T1000 (cell line): ENCODE results near the gene ERVK3-1.
A peak's percentile ranks its signal among the peaks of the same experiment; 100 is the strongest.
"Not testable (repeated sequence)": the region's sequence is repeated elsewhere in the genome, so short reads cannot be mapped to it uniquely, and the experiment has no call there.

Experiments used
- DNase-seq: peaks from one replicate; lab custom pipeline; 2025; ENCODE audit warnings: mixed read lengths; lab: John Stamatoyannopoulos, UW

Gene ERVK3-1, protein sequence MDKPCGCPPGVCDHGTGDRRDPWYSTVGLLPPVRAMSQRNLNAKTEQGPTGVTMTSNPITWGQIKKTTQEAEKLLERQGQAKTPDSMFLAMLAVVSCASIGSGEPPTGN

DNA sequence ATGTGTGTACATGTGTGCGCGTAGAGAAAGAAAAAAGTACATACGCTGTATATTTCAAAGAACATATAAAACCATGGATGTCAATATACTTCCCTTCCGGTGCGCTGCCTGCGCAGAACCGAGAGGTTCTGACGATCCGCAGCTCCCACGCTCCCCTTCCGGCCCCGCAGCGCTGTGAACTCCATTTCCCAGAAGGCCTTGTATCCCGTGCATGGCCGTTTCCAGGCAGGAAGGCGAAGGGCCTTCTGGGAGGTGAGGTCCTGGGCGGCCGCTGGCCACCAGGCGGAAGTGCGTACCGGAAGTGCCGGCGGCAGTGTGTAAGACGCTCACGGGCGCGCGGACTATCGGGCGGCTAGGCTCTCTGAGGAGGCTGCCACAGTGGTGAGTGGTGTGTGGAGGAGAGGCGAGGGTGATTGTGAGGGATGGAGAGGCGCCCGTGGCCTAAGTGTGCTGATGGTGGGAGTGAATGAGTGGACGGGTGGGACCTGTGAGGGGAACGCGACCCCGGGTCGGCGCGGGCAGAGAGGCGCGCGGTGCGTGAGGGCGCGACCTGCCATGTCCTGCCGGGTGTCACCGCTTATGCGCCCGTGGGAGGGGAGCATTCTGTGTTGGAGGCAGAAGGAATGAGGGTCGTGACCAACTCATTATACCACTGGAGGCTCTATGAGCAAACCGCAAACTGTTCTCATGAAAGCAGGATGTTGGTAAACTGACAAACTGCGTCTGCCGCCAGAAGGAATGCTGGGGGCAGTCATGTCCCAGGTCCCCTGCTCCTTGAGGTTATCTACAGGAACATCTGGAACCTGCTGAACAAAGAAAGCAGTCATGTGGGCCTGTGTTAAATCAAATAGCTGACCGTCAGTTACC lies at the start of gene ERVK3-1:
TSS of gene ERVK3-1 (plus strand) at position 313 of the 867 bp plus-strand sequence. CDS start 6,792 bp downstream, outside the sequence.
- DNase-seq = peak; percentile 82

DNA sequence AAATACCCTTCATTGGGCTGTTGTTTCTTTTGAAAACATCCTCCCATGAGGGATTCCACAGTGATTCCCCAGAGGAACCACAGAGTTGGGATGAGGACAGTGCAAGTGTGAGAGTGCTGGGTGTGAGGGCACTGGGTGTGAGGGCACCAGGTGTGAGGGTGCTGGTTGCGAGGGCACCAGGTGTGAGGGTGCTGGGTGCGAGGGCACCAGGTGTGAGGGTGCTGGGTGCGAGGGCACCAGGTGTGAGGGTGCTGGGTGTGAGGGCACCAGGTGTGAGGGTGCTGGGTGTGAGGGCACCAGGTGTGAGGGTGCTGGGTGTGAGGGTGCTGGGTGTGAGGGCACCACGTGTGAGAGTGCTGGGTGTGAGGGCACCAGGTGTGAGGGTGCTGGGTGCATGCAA lies 46.9 kb upstream of the ERVK3-1 start:
- not testable (repeated sequence) for DNase-seq

DNA sequence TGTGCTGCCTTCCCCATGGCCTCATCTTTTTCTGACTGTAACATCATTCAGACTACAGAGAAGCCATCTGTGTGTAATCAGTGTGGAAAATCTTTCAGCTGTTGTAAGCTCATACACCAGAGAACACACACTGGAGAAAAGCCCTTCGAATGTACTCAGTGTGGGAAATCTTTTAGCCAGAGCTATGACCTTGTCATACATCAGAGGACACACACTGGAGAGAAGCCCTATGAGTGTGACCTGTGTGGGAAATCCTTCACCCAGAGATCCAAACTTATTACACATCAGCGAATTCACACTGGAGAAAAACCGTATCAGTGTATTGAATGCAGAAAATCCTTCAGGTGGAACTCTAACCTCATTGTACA lies 43.6 kb upstream of the ERVK3-1 start:
- DNase-seq = no peak

GRCh38 chr19:58261968-58262921 lies 42.9 kb upstream of the ERVK3-1 start:
- DNase-seq = no peak

DNA sequence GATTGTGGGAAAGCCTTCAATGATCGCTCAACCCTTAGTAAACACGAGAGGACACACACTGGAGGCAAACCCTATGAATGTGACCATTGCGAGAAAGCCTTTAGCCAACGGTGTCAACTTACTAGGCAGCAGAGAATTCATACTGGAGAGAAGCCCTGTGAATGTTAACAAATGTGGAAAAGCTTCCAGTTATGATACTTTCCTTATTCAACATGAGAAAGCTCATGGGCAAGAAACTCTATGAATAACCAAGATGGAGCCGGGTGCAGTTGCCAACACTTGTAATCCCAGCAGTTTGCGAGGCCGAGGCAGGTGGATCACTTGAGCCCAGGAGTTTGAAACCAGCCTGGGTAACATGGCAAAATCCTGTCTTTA lies 42.3 kb upstream of the ERVK3-1 start:
- no peak for DNase-seq

DNA sequence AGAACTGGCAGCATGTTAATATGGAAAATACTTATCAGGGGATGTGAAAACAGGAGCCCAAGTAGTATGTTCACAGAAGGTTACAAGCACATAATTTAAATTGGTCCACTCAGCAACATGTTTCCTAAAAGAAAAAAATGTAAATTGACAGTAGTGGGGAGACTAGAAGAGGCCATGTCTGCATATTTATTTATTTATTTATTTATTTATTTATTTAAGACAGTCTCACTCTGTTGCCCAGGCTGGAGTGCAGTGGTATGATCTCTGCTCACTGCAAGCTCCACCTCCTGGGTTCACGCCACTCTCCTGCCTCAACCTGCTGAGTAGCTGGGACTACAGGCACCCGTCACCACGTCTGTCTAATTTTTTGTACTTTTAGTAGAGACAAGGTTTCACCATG lies 40.1 kb upstream of the ERVK3-1 start:
- no peak for DNase-seq

DNA sequence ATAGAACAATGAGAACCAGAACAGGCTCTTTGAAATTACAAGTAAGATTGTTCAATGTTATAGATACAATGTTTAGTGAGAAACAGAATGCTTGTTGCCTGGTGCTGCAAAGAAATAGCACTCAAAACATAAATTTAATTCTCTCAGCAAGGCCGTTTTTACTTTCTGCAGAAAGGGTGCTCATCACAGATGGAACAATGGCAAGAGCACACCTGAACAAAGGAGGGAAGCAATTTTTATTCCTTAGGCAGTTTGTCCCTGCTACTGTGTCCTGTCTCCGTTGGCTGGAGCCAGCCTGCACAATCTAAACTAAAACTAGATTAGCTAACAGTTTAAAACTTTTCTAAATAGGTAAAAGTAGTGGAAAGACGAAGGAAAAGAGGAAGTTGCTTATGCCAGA lies 36.8 kb upstream of the ERVK3-1 start:
- no peak for DNase-seq

DNA sequence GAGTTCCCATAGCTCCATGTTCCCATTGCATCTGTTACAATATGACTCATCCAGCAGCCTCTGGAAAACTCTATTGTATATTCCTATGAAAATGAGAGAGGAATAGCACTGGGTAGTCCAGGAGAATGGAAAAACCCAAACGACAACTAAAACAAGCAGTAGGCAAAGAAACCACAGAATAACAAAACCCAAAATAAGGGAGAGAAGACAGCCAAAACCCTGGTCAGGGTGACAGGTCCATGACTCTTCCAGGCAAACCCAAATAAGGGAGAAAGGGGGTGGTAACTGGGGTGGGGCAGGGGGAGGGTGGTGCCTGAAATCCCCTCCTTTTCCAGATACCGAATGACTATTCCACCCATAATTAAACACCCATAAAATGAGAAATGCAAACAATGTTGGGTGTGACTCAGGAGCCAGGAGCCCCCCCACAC lies 30.4 kb upstream of the ERVK3-1 start:
- DNase-seq = peak; percentile 30

DNA sequence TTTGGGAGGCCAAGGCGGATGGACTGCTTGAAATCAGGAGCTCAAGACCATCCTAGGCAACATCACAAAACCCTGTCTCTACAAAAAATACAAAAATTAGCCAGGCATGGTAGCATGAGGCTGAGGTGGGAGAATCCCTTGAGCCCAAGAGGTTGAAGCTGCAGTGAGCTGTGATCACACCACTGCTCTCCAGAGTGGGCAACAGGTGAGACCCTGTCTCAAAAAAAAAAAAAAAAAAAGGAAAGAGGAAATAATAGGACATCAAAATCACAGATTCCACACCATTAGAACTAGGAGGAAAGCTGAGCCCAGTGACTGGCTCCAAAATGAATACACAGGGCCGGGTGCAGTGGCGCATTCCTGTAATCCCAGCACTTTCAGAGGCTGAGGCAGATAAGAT lies 29.6 kb upstream of the ERVK3-1 start:
- DNase-seq = no peak

- no peak for DNase-seq
Measured at GRCh38 chr19:58277197-58277596, 28.0 kb upstream of the ERVK3-1 start.

GRCh38 chr19:58277748-58278540 lies 27.2 kb upstream of the ERVK3-1 start:
- DNase-seq = no peak

GRCh38 chr19:58278541-58279041 lies 26.6 kb upstream of the ERVK3-1 start, which contains the start of gene ZNF8:
ZNF8 (plus strand) TSS chr19:58278955; CDS start chr19:58279082, 127 bp downstream.
- peak; percentile 94 for DNase-seq

DNA sequence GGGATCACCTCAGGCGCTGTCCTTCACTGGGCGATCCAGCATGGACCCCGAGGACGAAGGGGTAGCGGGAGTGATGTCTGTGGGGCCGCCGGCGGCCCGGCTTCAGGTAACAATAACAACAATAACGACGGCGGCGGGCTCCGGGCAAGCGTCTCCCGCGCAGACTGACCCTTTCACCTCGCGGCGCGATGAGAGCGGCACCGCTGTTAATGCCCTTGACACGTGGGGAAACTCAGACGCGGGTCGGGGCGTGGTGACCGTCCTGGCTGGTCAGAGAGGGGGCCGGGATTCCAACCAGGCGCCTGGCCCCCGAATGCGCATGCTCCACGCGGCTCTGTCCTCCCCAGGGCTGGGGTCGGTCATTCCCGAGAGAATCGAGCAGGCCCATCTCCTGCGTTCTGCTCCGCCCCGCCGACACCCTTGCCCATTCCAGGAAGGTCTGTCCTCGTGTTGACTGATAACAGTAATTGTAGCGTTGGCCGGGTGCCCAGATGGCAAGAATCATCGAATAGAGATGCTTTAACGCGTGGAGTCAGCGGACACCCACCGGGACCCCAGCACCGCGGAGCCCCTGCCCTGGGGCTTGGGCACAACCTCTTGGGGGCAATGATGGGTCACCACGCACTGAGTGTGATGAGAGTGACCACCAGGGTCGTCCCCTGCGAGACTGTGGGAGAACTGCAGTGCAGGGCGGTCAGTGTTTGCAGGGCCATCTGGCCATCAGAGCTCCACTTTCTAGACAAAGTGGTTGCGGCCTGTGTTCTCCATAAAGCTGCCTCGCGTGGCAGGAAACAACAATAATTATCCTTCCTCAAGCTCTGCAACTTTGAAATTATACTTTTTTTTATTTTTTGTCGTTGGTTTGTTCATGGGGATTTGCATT lies 25.9 kb upstream of the ERVK3-1 start:
- DNase-seq = no peak

- no peak for DNase-seq
Measured at GRCh38 chr19:58279925-58280316, 25.3 kb upstream of the ERVK3-1 start.

DNA sequence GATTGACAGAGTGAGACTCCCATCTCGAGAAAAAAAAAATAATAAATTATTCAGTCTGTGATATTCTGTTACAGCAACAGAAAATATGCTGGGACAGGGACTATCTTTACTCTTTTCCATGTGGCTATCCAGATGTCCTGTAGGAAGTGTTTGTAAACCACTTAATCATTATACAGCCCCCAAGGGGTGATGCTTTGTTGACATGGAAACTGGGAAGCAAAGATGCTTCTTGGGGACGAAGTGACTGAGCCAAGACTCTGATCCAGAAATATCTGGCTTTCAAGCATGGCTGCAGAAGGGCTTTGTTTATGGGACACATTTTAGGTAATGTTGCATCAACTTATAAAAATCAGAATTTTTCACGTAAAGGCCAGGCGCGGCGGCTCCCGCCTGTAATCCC lies 21.0 kb upstream of the ERVK3-1 start:
- no peak for DNase-seq

DNA sequence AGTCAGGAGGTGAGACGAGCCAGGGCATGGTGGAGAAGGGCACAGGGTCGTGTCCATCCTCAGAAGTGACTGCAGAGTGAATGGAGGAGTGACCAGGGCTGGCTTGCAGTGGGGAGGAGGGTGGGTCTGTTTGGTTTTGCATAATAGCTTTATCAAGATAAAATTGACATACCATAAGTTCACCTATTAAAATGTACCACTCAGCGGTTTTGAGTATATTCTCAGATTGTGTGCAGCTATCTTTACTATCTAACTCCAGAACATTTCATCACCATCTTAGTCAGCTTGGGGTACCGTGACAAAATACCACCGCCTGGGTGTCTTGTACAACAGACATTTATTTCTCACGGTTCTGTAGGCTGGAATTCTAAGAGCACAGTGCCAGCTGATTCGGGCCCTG lies 13.2 kb upstream of the ERVK3-1 start:
- no peak for DNase-seq

DNA sequence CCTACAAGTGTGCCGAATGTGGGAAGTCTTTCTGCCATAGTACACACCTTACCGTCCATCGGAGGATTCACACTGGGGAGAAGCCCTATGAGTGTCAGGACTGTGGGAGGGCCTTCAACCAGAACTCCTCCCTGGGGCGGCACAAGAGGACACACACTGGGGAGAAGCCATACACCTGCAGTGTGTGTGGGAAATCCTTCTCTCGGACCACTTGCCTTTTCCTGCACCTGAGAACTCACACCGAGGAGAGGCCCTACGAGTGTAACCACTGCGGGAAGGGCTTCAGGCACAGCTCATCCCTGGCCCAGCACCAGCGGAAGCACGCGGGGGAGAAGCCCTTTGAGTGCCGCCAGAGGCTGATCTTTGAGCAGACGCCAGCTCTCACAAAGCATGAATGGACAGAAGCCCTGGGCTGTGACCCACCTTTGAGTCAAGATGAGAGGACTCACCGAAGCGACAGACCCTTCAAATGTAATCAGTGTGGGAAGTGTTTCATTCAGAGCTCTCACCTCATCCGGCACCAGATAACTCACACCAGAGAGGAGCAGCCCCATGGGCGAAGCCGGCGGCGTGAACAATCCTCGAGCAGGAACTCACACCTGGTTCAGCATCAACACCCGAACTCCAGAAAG lies 10.3 kb upstream of the ERVK3-1 start:
- no peak for DNase-seq

DNA sequence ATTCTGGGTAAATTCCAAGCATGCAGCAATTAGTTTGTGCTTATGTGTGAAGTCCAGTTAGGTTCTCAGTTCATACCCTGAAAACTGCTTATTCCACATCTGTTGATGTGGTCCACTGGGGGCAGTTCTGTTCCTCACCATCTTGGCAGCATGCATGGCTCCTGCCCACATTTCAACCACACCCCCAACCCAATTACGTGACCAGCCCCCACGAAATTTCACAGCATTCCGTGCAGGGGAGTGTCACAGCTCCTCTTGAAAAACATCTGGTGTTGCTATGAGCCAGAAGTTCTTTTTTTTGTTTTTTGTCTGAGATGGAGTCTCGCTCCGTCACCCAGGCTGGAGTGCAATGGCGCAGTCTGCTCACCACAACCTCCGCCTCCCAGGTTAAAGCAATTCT lies 9.1 kb upstream of the ERVK3-1 start:
- no peak for DNase-seq

DNA sequence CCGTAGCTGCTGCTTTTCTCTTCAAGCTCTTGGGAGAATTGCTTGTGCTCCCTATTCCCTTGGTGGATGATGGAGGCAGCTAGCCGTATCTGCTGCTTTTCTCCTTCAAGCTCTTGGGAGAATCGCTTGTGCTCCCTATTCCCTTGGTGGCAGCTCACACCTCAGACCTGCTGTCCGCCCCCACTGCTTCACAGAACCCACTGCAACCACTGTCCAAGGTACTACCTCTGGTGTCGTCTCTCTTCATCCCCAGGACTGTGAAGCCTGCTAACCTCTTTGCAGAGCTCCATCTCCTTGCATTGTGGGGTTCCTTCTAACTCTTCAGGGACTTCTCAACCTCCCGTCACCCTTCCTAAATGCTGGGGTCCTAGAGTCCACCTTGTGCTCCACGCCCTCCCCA lies 4.6 kb upstream of the ERVK3-1 start:
- DNase-seq = no peak

DNA sequence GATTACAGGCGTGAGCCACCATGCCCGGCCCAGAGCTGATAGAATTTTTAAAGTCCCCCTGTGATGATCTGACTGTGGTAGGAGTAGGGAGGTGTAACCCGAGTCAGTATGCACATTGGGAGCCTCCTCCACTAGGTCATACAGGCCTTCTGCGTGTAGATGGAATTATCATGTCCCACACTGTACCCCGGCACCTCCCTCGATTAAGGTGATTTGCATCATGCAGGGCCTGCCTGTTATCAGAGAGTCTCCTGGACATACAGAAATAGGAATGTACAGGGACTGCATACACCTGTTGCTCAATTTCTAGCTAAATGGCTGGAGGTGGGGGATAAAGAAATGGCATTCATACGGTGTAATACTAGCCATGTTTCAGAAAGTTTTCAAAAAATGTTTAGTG lies 922 bp upstream of the ERVK3-1 start:
- DNase-seq = no peak
